Transverse colon (tissue), 3 donors: ENCODE results near the gene DPM2.

Source experiments
- CTCF ChIP-seq, 5 experiments: fragments of 200-600 bp in 3 of 5; fragments of 450-650 bp in 2 of 5; sonication (generic) in 3 of 5; IDR thresholded peaks; 1 replicate in 2 of 5; 2 replicates in 3 of 5; pipeline ENCODE4 v1.5.1; 2016 to 2017; ENCODE audit warnings: antibody characterized with exemption in 5 of 5, inconsistent platforms in 3 of 5, mild to moderate bottlenecking in 2 of 5, moderate library complexity in 1 of 5
- EP300 ChIP-seq: sonication (generic); formaldehyde crosslinking; IDR thresholded peaks from one replicate; pipeline ENCODE4 v1.6.1; 2017; ENCODE audit warnings: antibody characterized with exemption, low read depth
- POLR2A ChIP-seq: fragments of 450-650 bp; IDR thresholded peaks from one replicate; pipeline ENCODE4 v1.6.1; 2016; ENCODE audit warnings: antibody characterized with exemption, mild to moderate bottlenecking, moderate library complexity

- TF ChIP-seq CTCF (IDR thresholded peaks at IDR 0.05) (no peak), POLR2A (no peak), EP300 (no peak)
Measured at GRCh38 chr9:127929625-127929979, 8.1 kb downstream of the DPM2 start.
